ENCODE measurements around the gene DROSHA. TPM values are rescaled to one million over a fixed set of nuclear protein-coding genes. Genes with fewer than 3 reads are reported as not detected.
"Not testable (repeated sequence)": the region's sequence is repeated elsewhere in the genome, so short reads cannot be mapped to it uniquely, and the experiment has no call there.

Gene DROSHA
- total RNA-seq, 1 donor from 2014 or later = 59.3 TPM

GRCh38 chr5:31569068-31569467 lies 37.2 kb upstream of the DROSHA start:
- H3K27ac Mint-ChIP-seq (ENCODE audit: unreplicated experiment) = no peak overlapping the region
- H3K36me3 Mint-ChIP-seq (ENCODE audit: low read depth) = peaks cover 4% of the 10 kb centered on the region
- H3K4me3 Mint-ChIP-seq (ENCODE audit: unreplicated experiment) = no peak overlapping the region
- H3K27me3 Mint-ChIP-seq (ENCODE audit: low read depth) = no peaks in the 10 kb centered on the region
- TF ChIP-seq CTCF (IDR thresholded peaks at IDR 0.05) = no peak
- peaks cover 6% of the 10 kb centered on the region for H3K9me3 Mint-ChIP-seq (ENCODE audit: low read depth)
- H3K4me1 Mint-ChIP-seq (ENCODE audit: low read depth) = peaks cover 2% of the 10 kb centered on the region
- DNase-seq (ENCODE audit: low spot score) = no peak

DNA sequence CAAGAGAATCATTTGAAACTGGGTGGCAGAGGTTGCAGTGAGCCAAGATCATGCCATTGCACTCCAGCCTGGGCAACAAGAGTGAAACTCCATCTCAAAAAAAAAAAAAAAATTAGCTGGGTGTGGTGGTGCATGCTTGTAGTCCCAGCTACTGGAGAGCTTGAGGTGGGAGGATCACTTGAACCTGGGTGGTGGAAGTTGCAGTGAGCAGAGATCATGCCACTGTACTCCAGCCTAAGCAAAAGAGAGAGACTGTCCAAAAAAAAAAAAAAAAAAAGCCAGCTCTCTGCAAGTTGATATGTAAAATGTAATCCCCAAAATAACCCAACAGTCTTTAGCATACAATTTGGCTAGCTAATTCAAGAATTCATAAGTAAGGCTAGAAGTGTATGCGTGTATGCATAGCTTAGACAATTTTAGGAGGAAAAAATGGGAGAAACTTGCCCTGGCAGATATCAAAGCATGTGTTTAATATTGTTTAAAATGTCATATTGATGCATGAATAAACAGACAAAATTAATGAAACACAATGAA lies 36.5 kb upstream of the DROSHA start:
- H3K4me1 Mint-ChIP-seq (ENCODE audit: low read depth) = peaks cover 2% of the 10 kb centered on the region
- peaks cover 6% of the 10 kb centered on the region for H3K9me3 Mint-ChIP-seq (ENCODE audit: low read depth)
- H3K4me3 Mint-ChIP-seq (ENCODE audit: unreplicated experiment) = no peak overlapping the region
- no peak overlapping the region for H3K27ac Mint-ChIP-seq (ENCODE audit: unreplicated experiment)
- no peak for TF ChIP-seq CTCF (IDR thresholded peaks at IDR 0.05)
- peaks cover 4% of the 10 kb centered on the region for H3K36me3 Mint-ChIP-seq (ENCODE audit: low read depth)
- no peaks in the 10 kb centered on the region for H3K27me3 Mint-ChIP-seq (ENCODE audit: low read depth)
- no peak for DNase-seq (ENCODE audit: low spot score)

GRCh38 chr5:31566362-31566761 lies 34.5 kb upstream of the DROSHA start:
- not testable (repeated sequence) for H3K4me1 Mint-ChIP-seq (ENCODE audit: low read depth); DNase-seq (ENCODE audit: low spot score); H3K9me3 Mint-ChIP-seq (ENCODE audit: low read depth); H3K36me3 Mint-ChIP-seq (ENCODE audit: low read depth); H3K27me3 Mint-ChIP-seq (ENCODE audit: low read depth); H3K27ac Mint-ChIP-seq (ENCODE audit: unreplicated experiment); H3K4me3 Mint-ChIP-seq (ENCODE audit: unreplicated experiment)

DNA sequence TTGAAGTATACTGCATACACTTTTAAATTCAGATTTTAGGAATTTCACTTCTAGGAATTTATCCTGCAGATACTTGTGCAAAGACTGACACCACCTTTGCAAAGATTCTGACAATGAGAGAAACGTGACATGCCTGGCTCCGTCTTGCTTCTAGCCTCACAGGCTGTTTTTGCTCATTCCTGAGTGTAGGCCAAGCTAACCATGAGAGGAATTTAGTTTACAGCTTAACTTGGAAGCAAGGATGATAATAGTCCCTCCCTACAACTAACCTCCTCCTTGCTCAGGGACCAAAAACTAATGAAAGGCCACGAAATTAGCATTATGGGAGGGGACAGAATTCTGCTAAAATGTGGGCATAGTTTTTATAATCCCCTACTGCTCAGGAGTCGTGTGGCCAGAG lies 31.3 kb upstream of the DROSHA start:
- Mint-ChIP-seq H3K9me3 (ENCODE audit: low read depth) (peaks cover 6% of the 10 kb centered on the region), H3K4me3 (ENCODE audit: unreplicated experiment) (no peak overlapping the region), H3K36me3 (ENCODE audit: low read depth) (peaks cover 4% of the 10 kb centered on the region), H3K27me3 (ENCODE audit: low read depth) (no peaks in the 10 kb centered on the region), H3K27ac (ENCODE audit: unreplicated experiment) (peak overlapping the region; percentile 5), H3K4me1 (ENCODE audit: low read depth) (no peaks in the 10 kb centered on the region)
- no peak for DNase-seq (ENCODE audit: low spot score)
- TF ChIP-seq CTCF (IDR thresholded peaks at IDR 0.05) = no peak

DNA sequence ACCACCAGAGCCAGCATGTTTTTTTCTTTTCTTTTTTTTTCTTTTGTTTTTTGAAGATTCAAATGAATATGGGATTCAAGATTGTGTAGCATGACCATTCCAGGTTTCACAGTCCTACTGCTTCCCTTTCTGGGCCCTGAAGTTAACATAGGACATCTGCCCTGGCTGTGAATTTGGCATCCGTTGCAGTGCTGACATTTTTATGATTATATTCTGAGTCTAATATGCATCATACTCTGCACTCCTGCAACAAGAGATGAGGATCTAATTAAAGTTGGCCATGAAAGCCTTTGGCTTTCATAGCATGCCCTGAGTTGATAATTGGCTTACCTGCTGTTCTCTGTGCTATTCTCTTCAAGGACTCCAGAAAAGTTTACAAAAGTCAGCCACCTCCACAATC lies 30.1 kb upstream of the DROSHA start:
- Mint-ChIP-seq H3K27ac (ENCODE audit: unreplicated experiment) (no peak overlapping the region), H3K4me1 (ENCODE audit: low read depth) (no peaks in the 10 kb centered on the region), H3K36me3 (ENCODE audit: low read depth) (peaks cover 4% of the 10 kb centered on the region), H3K27me3 (ENCODE audit: low read depth) (no peaks in the 10 kb centered on the region), H3K4me3 (ENCODE audit: unreplicated experiment) (no peak overlapping the region), H3K9me3 (ENCODE audit: low read depth) (peaks cover 6% of the 10 kb centered on the region)
- DNase-seq (ENCODE audit: low spot score) = no peak
- no peak for TF ChIP-seq CTCF (IDR thresholded peaks at IDR 0.05)

DNA sequence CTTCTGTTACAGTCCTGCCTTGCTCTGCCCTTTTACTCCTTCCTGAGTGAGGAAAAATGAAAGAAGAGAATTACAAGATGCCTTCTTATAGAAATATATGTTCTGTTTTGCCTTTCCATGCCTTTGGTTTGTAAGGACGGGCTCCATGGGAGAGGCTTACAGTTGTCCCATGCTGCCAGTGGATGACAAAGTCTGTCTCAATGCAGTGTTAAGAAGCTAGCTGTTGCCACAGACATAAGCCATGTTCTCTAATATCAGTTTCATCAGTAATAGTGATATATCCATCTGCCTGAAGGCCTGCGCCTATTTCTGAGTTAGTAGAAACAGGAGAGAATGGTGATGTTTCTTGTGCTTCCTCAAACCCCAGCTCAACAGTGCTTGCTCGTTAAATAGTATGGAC lies 28.0 kb upstream of the DROSHA start:
- no peaks in the 10 kb centered on the region for H3K27me3 Mint-ChIP-seq (ENCODE audit: low read depth)
- DNase-seq (ENCODE audit: low spot score) = no peak
- TF ChIP-seq CTCF (IDR thresholded peaks at IDR 0.05) = no peak
- H3K9me3 Mint-ChIP-seq (ENCODE audit: low read depth) = no peaks in the 10 kb centered on the region
- no peaks in the 10 kb centered on the region for H3K4me1 Mint-ChIP-seq (ENCODE audit: low read depth)
- peaks cover 6% of the 10 kb centered on the region for H3K36me3 Mint-ChIP-seq (ENCODE audit: low read depth)
- H3K27ac Mint-ChIP-seq (ENCODE audit: unreplicated experiment) = no peak overlapping the region
- H3K4me3 Mint-ChIP-seq (ENCODE audit: unreplicated experiment) = no peak overlapping the region

All from chondrocyte (in vitro differentiated cells).